Brain microvascular endothelial cell (primary cell): ENCODE measurements around the gene TUBB4B.

Source experiments
- DNase-seq: peaks from one replicate; pipeline ENCODE4 v3.0.0-alpha.2; 2020
- H3K27ac ChIP-seq: fragments of 250-450 bp; sonication (Bioruptor Pico); 2 replicates; pipeline ENCODE4 v1.5.1; 2020; ENCODE audit warnings: mild to moderate bottlenecking, moderate library complexity
- H3K27me3 ChIP-seq: fragments of 250-450 bp; sonication (Bioruptor Pico); replicated peaks from 2 replicates; pipeline ENCODE4 v1.5.1; 2020; ENCODE audit warnings: mild to moderate bottlenecking
- H3K36me3 ChIP-seq: fragments of 250-450 bp; sonication (Bioruptor Pico); replicated peaks from 2 replicates; pipeline ENCODE4 v1.5.1; 2020; ENCODE audit warnings: mild to moderate bottlenecking
- H3K4me3 ChIP-seq: 2 replicates; pipeline ENCODE4 v1.5.1; 2011; ENCODE audit warnings: low read depth, mild to moderate bottlenecking, control low read depth, low read length, moderate library complexity
- CTCF ChIP-seq: IDR thresholded peaks from 2 replicates; pipeline ENCODE4 v1.5.1; 2011; ENCODE audit warnings: low read depth, mild to moderate bottlenecking, moderate library complexity, low read length, control low read depth, inconsistent platforms; ENCODE audit errors: missing control alignments
- in situ Hi-C: cut with HindIII; loops from 2 replicates; pipeline ENCODE4 v1.10.0; 2017; ENCODE audit warnings: low sequenced_read_pairs, low pct_ligation_motif_present

TUBB4B gene

GRCh38 chr9:137225699-137226331 lies 15.3 kb upstream of the TUBB4B start:
- Histone ChIP-seq H3K36me3 (no peaks in the 10 kb centered on the region), H3K4me3 (no peak overlapping the region), H3K27me3 (no peaks in the 10 kb centered on the region), H3K27ac (no peak overlapping the region)
- in situ Hi-C loops = no loop called here
- DNase-seq = no peak
- TF ChIP-seq CTCF = no peak

- TF ChIP-seq CTCF = no peak
- Histone ChIP-seq H3K4me3 (no peak overlapping the region), H3K36me3 (no peaks in the 10 kb centered on the region), H3K27ac (no peak overlapping the region), H3K27me3 (no peaks in the 10 kb centered on the region)
- in situ Hi-C loops = no loop called here
- no peak for DNase-seq
Measured at GRCh38 chr9:137226338-137227053, 14.6 kb upstream of the TUBB4B start.

- Histone ChIP-seq H3K36me3 (no peaks in the 10 kb centered on the region), H3K27me3 (no peaks in the 10 kb centered on the region), H3K27ac (no peak within 1 kb of the TSS), H3K4me3 (no peak within 1 kb of the TSS)
- peak; percentile 58 for DNase-seq
- in situ Hi-C loops = no loop called here
- TF ChIP-seq CTCF = peak; percentile 94
Measured at GRCh38 chr9:137227054-137227852, 13.8 kb upstream of the TUBB4B start, which contains the start of gene RNF224. Gene RNF224, plus strand, starts transcription at chr9:137227502. Its CDS starts 834 bp downstream, at chr9:137228336.

GRCh38 chr9:137227853-137228505 lies 13.1 kb upstream of the TUBB4B start:
- Histone ChIP-seq H3K27ac (no peak overlapping the region), H3K36me3 (no peaks in the 10 kb centered on the region), H3K4me3 (no peak overlapping the region), H3K27me3 (no peaks in the 10 kb centered on the region)
- no peak for DNase-seq
- in situ Hi-C loops = no loop called here
- no peak for TF ChIP-seq CTCF

GRCh38 chr9:137228506-137228967 lies 12.6 kb upstream of the TUBB4B start:
- Histone ChIP-seq H3K4me3 (no peak overlapping the region), H3K27ac (no peak overlapping the region), H3K36me3 (no peaks in the 10 kb centered on the region), H3K27me3 (no peaks in the 10 kb centered on the region)
- no peak for DNase-seq
- in situ Hi-C loops = no loop called here
- TF ChIP-seq CTCF = no peak
